Right cardiac atrium (tissue), 5 donors: ENCODE data around the gene SARNP. TPM values are rescaled to one million over a fixed set of nuclear protein-coding genes. Genes with fewer than 3 reads are reported as not detected.

Experiments
- ATAC-seq, 2 donors: fragments of 200-7000 bp; cut with Tn5 transposase; one replicate each; pipeline versions ENCODE4 v1.8.0 to v1.9.1; 2020; ENCODE audit warnings: moderate library complexity in 2 of 2, mild to moderate bottlenecking in 1 of 2
- DNase-seq, 3 donors: peaks; one replicate each; pipeline ENCODE4 v3.0.0-alpha.2; 2020
- H3K27ac ChIP-seq: one replicate; pipeline ENCODE4 v1.5.1; 2013; ENCODE audit warnings: mild to moderate bottlenecking, low read length, control low read depth, moderate library complexity
- H3K27me3 ChIP-seq: one replicate; pipeline ENCODE4 v1.6.1; 2013; ENCODE audit not compliant: control insufficient read depth, insufficient read depth
- H3K4me1 ChIP-seq: one replicate; pipeline ENCODE4 v1.6.1; 2013; ENCODE audit warnings: low read length; ENCODE audit not compliant: control insufficient read depth, insufficient read depth
- H3K4me3 ChIP-seq: one replicate; pipeline ENCODE4 v1.5.1; 2013; ENCODE audit warnings: low read length, control low read depth
- H3K9me3 ChIP-seq: one replicate; pipeline ENCODE4 v1.6.1; 2013; ENCODE audit warnings: low read length; ENCODE audit not compliant: control insufficient read depth
- WGBS: extraction: QIAGEN DNeasy Blood & Tissue Kit; methylation state at CpG from one replicate; pipeline ENCODE4 v1.1.7; 2013; 5-methylcytosine and 5-hydroxymethylcytosine counted together
- intact Hi-C, 4 donors: fragments of 100-400 bp; cut with DNase I; formaldehyde crosslinking; loops; one replicate each; pipeline versions ENCODE4 v1.11.0 to v1.14.0; 2022 to 2023
- polyA plus RNA-seq: library from polyadenylated mRNA; stranded (reverse); fragments of 200-250 nt; gene quantifications from one replicate; pipeline ENCODE4 v1.2.3, GENCODE V29; 2013
- total RNA-seq, 4 donors: library from RNA; stranded (reverse); fragmentation: NEBNext Ultra II Directional; extraction: Animal tissue kit (Norgen Biotek cat#: 25700); gene quantifications; one replicate each; pipeline ENCODE4 v1.2.1, GENCODE V29; 2021
- donor health status: healthy with polysubstance abuse.
- donor health status: DM: no; HTN: yes; CAD: no.
- donor health status: DM: no; HTN: no; CAD: no.
- donor health status: DM: no; HTN: yes; CAD: no; lungs with severe emphysema.
- donor health status: DM: yes; HTN: yes; CAD: no.

SARNP gene
- total and polyA plus RNA-seq, 5 donors = 50.3 to 113 (median 54.9) TPM

DNA sequence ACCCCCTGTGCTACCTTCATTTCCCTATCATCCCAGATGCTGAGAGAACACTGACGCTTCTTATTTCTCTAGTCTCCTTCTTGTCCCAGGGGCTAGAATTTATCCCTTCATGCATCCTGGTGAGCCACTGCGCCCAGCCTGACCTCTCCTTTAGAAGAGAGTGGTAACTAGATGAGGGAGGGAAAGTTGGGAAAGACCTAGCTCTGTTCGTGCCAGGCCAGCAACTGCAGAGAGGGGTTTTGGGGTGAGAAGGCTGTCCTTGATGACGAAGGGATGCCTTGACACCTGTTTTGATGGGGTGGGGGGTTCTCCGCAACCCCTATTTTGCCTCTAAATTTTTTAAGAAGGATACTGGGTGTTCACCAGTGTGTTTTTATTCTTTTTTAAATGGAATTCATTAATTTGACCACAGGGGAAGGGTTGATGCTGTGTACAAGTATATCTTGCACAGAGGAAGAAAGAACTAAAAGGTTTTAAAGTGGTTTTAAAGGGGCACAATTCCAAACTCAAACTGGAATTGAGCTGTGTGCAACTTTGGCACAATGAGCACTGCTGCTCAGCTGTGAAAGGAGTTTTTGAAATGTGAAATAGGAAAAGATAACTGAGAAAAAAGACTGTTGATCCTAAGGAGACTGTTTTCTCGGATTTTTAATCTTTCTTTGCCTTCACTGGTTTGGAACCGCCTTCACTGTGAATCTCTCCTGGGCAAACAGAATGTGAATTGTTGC lies 32.3 kb upstream of the SARNP start:
- WGBS = 60% methylated on average over 7 of the region's 7 CpGs
- no peak for DNase-seq
- intact Hi-C loops = loop anchor here in 1 of 4 donors (10.0 kb wide), 1 partner anchor 75 kb away; the partner anchor contains the start of gene PYM1
- peaks cover 9% of the 10 kb centered on the region for H3K4me1 ChIP-seq
- no peak overlapping the region for H3K4me3 ChIP-seq
- ATAC-seq = no peak
- no peaks in the 10 kb centered on the region for H3K9me3 ChIP-seq
- peak overlapping the region; percentile 33 for H3K27ac ChIP-seq
- H3K27me3 ChIP-seq = no peaks in the 10 kb centered on the region

DNA sequence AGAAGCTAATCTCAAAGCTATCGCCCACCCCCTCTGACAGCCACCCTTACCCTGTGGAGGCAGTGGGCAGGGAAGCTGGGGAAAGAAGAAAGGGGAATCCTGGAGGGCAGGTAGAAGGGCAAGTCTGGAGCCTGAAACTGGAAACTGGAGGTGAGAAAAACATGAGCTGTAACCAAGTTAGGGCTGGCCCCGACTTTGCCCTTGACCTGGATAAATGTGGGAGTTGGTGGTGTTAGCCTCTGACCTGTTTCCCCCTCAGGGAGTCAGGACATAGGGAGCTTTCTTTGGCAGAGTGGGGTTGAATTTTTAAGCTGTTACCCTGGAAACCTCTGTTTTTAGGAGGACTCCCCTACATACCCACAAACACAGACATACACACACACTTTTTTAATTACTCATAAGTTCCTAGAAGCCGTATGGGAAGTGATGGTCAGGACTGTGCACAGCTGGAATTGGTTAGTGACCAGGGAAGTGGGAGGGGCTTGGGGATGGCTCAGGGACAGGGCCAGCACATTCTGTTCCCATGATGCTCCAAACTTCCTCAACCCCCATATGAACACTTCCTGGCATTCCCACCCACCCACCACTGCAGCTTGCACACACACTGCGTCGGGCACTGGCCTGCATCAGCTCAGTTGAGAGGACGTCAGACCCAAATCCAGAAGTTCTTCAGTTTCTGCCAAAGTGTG lies 30.2 kb upstream of the SARNP start:
- 24% methylated on average over 6 of the region's 6 CpGs for WGBS

DNA sequence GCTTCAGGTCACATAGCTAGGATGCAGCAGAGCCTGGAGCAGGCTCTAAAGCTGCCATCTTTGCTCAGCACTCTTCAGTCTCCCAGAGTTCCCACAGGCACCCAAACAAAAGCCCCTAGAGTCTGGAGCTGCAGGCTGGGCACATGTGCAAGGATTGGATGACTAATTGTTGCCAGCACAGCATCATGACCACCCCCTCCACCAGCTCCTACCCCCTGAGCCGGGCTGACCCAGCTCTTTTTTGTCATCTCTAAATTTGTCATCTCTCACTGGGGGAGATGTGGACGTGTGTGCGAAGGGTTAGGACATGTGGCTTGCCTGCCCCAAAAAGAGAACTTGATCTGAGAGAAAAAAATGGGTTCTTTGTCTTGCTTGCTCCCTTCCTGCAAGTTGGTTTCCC lies 29.5 kb upstream of the SARNP start:
- H3K27me3 ChIP-seq = no peaks in the 10 kb centered on the region
- peak; percentile 10 to 45 for ATAC-seq
- no peaks in the 10 kb centered on the region for H3K9me3 ChIP-seq
- WGBS = 57% methylated on average over 3 of the region's 3 CpGs
- peak overlapping the region; percentile 47 for H3K27ac ChIP-seq
- DNase-seq = peak in 1 of 3 donors; percentile 64
- intact Hi-C loops = loop anchor here in 1 of 4 donors (10.0 kb wide), 1 partner anchor 78 kb away; the partner anchor contains the start of gene PYM1
- H3K4me3 ChIP-seq = no peak overlapping the region
- peaks cover 12% of the 10 kb centered on the region for H3K4me1 ChIP-seq

More for the DNA sequence above, 30.2 kb upstream of the SARNP start:
- DNase-seq (peak; percentile 94 to 96 (median 96)), ATAC-seq (peak; percentile 96 to 97)
- Histone ChIP-seq H3K4me1 (peaks cover 12% of the 10 kb centered on the region), H3K4me3 (no peak overlapping the region), H3K27ac (peak overlapping the region; percentile 99), H3K27me3 (no peaks in the 10 kb centered on the region), H3K9me3 (no peaks in the 10 kb centered on the region)
- intact Hi-C loops = loop anchor here in 1 of 4 donors (10.0 kb wide), 1 partner anchor 77 kb away; the partner anchor contains the start of gene PYM1

DNA sequence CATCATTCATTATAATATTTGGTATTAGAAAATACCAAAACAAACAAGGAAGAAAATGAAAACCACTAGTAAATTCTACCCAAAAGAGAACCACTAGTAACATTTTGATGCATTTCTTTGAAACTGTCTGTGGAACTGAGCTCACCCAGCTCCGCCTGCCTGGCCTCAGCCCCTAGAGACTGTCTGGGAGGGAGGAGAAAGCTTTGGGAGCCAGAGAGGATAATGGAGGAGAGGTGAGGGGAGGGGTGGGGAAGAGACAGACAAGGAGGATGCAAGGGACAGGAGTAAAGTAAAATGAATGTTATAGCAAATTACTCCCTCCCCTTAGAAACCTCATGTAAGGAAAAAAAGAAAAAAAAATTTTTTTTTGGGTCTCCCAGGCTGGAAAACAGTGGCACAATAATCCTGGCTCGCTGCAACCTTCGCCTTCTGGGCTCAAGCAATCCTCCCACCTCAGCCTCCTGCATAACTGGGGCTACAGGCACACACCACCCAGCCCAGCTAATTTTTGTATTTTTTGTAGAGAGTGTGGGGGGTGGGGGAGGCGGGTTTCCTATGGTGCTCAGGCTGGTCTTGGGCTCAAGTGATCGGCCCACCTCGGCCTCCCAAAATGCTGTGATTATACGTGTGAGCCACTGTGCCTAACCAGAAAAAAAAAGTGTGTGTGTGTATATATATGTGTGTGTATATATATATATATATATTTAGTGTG lies 28.4 kb upstream of the SARNP start:
- intact Hi-C loops = loop anchor here in 1 of 4 donors (10.0 kb wide), 1 partner anchor 79 kb away; the partner anchor contains the start of gene PYM1
- ATAC-seq = no peak
- DNase-seq = no peak
- Histone ChIP-seq H3K4me1 (peaks cover 12% of the 10 kb centered on the region), H3K27me3 (no peaks in the 10 kb centered on the region), H3K9me3 (no peaks in the 10 kb centered on the region), H3K4me3 (no peak overlapping the region), H3K27ac (peak overlapping the region; percentile 42)
- WGBS = 74% methylated on average over 7 of the region's 7 CpGs

DNA sequence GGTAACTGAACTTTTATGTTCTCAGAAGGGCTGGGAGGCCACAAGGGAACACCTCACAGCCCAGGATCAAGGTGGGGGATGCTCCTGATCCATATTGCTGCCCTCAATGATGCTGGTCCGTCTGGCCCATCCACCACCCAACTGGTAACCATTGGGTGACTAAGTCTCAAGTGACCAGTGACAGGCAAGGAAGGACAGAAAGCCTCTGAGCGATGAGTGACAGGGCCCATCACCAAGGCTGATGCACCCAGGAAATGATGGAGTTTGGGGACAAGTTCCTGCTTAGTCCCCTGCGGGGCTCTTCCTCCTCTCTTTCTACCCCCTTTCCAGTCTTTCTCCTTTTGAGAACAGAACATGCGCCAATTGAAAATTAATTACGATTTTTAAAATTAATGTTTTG lies 27.8 kb upstream of the SARNP start:
- Histone ChIP-seq H3K4me1 (peaks cover 12% of the 10 kb centered on the region), H3K9me3 (no peaks in the 10 kb centered on the region), H3K27me3 (no peaks in the 10 kb centered on the region), H3K27ac (peak overlapping the region; percentile 59), H3K4me3 (no peak overlapping the region)
- intact Hi-C loops = loop anchor here in 1 of 4 donors (10.0 kb wide), 1 partner anchor 79 kb away; the partner anchor contains the start of gene PYM1
- ATAC-seq (no peak), DNase-seq (no peak)
- 81% methylated on average over 5 of the region's 5 CpGs for WGBS

DNA sequence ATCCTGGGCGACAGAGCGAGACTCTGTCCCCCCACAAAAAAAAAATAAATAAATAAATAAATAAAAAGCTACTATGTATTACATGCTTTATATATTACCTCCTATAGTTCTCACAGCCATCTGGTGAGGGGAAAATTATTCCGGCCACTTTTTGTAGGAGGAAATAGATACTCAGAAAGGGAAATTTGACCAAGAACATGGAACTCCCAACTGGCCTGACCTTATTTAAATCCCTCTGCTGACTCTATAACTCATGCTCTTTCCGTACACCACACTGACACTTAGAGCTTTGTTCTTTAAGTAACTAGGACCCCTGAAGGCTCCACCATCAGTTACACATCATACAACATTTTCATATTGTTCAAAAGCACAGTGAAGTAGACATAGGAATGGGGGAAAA lies 27.4 kb upstream of the SARNP start:
- H3K9me3 ChIP-seq = no peaks in the 10 kb centered on the region
- ATAC-seq (no peak), DNase-seq (no peak)
- peaks cover 12% of the 10 kb centered on the region for H3K4me1 ChIP-seq
- intact Hi-C loops = loop anchor here in 1 of 4 donors (10.0 kb wide), 1 partner anchor 80 kb away; the partner anchor contains the start of gene PYM1
- no peak overlapping the region for H3K4me3 ChIP-seq
- H3K27me3 ChIP-seq = no peaks in the 10 kb centered on the region
- H3K27ac ChIP-seq = no peak overlapping the region
- 89% methylated on average over 4 of the region's 4 CpGs for WGBS

DNA sequence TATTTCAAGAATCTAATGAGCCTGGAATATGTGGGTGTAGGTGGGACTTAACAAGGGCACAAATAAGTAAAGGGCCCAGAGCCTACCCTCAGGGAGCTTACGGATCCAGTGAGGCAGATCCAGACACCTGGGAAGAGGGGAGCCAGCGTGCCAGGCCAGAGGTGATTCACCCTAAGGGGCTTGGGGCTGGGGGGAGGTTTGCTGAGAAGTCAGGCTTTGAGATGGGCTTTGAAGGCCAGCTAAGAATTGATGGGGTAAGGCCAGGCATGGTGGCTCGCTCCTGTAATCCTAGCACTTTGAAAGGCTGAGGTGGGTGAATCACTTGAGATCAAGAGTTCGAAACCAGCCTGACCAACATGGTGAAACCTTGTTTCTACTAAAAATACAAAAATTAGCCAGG lies 25.9 kb upstream of the SARNP start:
- H3K4me1 ChIP-seq = peaks cover 8% of the 10 kb centered on the region
- 97% methylated on average over 4 of the region's 4 CpGs for WGBS
- intact Hi-C loops = loop anchor here in 1 of 4 donors (10.0 kb wide), 1 partner anchor 81 kb away; the partner anchor contains the start of gene PYM1
- DNase-seq = no peak
- no peak overlapping the region for H3K27ac ChIP-seq
- H3K27me3 ChIP-seq = no peaks in the 10 kb centered on the region
- no peak overlapping the region for H3K4me3 ChIP-seq
- ATAC-seq = no peak
- H3K9me3 ChIP-seq = no peaks in the 10 kb centered on the region

DNA sequence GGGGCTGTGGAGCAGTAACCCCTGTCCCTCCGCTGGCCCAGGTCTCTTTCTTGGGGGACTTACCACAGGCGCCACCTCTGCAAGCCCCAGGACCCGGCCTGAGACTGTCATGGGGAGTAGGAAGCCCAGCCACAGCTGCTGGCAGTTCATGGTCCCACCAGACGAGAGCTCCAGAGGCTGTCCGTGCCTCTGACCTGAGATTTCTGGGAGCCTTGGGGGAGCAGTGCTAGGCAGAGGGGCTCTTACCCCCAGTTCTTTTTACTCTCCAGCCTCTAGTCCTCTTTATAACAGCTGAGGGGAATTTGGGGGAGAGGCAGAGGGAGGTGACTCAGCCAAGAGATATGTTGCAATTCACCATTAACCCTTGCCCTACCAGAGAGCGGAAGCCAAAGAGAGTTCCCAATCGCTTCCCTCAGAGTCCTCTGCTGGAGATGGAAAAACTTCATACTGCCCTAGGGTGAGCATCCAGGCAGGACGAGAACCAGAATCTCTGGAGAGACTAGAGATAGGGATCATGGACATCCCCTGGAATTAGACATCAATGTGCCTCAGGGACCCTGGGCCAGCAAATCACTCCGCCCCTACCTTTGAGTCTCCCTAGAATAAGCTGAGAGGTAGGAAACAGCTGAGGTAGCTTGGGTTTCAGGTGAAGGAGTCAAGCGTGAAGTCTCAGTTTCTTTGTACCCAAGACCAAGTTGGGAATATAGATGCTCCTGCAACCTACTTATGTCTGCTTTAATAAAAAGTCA lies 25.3 kb upstream of the SARNP start, which contains the start of gene MMP19:
MMP19 (minus strand) TSS at position 256 of the 749 bp plus-strand sequence; CDS start at position 150, 106 bp downstream.
- DNase-seq = peak in 1 of 3 donors; percentile 66
- WGBS = 42% methylated on average over 10 of the region's 10 CpGs

DNA sequence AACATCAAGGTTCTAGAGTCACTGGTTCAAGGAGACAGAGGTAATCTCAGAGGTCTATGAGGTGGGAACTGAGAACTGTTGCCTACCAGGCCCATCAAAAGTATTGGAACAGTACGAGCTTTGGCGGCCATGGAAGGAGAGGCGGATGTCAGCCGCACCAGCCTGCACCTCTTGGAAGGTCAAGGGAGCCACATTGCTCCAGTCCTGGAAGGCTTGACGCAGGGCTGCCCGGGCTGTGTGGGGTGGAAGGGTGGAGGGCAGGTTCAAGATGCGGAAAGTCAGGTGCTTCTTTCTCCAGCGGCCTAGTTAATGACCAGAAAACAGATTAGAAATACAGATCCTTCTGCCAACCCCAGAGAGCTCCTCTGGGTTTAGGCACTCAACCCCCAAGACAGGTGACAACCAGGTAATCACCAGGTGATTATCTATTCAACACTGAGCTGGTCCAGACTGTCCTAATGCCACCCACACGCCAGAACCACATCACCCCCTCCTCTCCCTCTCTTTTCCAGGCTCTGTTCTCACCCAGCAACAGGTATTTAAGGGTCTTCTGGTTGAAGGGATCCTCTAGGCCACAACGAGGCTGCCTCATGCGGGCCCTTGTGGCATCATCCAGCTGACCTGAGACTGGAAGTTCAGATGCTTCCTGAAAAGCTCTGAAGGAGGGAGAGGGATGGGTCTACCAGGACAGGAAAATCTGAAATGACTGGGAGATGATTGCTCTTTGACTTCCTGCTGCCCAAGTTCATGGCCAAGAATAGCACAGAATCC lies 23.2 kb upstream of the SARNP start:
- ATAC-seq (no peak), DNase-seq (no peak)
- no peak overlapping the region for H3K27ac ChIP-seq
- H3K4me1 ChIP-seq = peaks cover 5% of the 10 kb centered on the region
- intact Hi-C loops = loop anchor here in 1 of 4 donors (10.0 kb wide), 1 partner anchor 84 kb away; the partner anchor contains the start of gene PYM1
- WGBS = 89% methylated on average over 11 of the region's 11 CpGs
- no peaks in the 10 kb centered on the region for H3K27me3 ChIP-seq
- H3K4me3 ChIP-seq = no peak overlapping the region
- H3K9me3 ChIP-seq = no peaks in the 10 kb centered on the region

More for the DNA sequence above, 25.3 kb upstream of the SARNP start, which contains the start of gene MMP19:
- Histone ChIP-seq H3K27me3 (no peaks in the 10 kb centered on the region), H3K4me1 (peaks cover 8% of the 10 kb centered on the region), H3K4me3 (peak within 1 kb of the TSS; percentile 80), H3K9me3 (no peaks in the 10 kb centered on the region), H3K27ac (peak within 1 kb of the TSS; percentile 86)
- intact Hi-C loops = loop anchor here in 1 of 4 donors (10.0 kb wide), 1 partner anchor 82 kb away; the partner anchor contains the start of gene PYM1
- peak; percentile 46 to 75 for ATAC-seq
